GM12872 (cell line): ENCODE results near the gene NAV1.

Experiments
- CTCF ChIP-seq: IDR thresholded peaks from 3 replicates; pipeline ENCODE4 v1.5.1; 2011; ENCODE audit warnings: low read depth, mild to moderate bottlenecking, low read length, moderate library complexity; ENCODE audit not compliant: insufficient read depth

Gene NAV1

DNA sequence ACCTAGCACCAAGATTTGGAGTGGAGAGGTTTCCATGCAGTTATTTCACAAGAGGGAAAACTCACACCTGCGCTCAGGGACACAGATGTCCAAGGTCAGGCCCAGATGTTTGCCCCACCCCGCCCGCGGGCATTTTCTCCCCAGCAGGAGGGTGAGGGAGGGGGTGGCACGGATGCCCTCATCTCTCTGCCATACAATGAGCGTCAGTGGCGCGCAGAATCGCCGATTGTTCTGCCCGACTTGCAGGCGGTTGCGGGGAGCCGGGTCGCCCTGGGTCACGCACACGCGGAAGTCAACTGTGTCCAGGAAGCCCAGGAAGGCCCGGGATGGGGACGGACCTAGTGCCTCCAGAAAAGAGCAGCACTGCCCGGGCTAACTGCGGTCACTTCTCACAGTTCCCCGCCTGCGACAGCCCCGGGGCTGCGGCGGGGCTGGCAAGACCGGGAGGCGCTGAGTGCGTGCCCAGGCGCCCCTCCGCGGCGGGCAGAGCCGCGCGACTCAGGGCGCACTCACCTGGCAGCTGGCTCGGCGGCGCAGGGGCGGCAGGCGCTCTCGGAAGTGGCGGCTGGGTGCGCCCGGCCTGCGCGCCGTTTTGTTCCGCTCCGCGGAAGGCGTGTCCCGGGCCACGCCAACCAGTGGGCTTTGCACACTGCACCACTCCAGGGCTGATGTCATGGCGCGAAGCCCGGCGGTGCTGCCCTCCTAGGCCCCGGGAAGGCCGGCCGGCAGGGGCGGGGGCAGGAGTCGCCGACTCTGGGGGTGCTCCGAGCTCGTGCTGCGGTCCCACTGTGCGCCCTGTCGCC lies 32.2 kb upstream of the NAV1 start, which contains the start of gene CSRP1:
TSS of gene CSRP1 (minus strand) at position 567 of the 803 bp plus-strand sequence. CDS start 10,820 bp downstream, outside the sequence.
- TF ChIP-seq CTCF: peak; percentile 12; the same call in 1 of the 3 replicates

- no peak for TF ChIP-seq CTCF
These were observed 31.6 kb upstream of the NAV1 start for GRCh38 chr1:201507360-201507675.

DNA sequence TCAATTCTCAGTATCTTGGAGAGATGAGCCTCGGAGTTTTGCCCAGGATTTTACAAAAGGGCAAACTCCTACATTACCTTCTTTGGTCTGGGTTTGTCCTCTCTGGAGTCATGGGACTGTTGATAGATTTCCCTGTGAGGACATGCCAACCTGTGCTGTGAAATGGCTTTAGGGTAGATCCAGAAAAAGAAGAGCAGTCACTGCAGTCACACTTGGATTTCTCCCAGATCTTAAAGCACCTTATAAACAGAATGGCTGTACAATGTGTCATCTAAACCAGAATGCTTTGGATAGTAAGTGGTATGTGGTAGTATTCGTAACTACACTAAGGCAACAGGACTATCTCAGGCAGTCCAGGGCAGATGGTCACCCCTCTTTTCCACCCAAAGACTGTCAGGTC lies 30.1 kb upstream of the NAV1 start:
- no peak for TF ChIP-seq CTCF

- TF ChIP-seq CTCF: no peak
These were observed 29.1 kb upstream of the NAV1 start for GRCh38 chr1:201509601-201510374.

GRCh38 chr1:201510734-201511133 lies 28.2 kb upstream of the NAV1 start:
- no peak for TF ChIP-seq CTCF

DNA sequence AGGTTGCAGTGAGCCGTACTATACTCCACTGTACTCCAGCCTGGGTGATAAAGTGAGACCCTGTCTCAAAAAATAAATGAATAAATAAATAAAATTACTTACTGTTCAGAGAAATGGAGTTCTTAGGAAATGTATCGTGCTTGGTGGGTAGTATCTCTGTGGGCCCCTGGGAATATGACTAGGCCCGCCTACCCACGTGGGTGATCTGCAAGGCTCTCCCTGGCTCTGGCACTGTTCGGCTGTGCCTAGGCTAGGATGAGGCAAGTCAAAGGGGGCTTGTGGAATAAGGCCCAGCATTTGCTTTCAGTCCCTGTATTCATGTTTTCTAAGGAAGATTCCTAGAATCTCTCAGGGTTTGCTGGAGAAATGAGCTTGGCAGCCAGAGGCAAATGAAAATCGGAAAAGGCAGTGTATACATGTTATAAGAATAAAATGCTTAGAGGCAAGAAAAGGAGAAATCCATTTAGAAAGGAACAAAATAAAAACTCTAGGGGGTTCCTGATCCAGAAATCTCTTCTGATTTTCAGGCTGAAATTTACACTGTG lies 27.5 kb upstream of the NAV1 start:
- no peak for TF ChIP-seq CTCF

- TF ChIP-seq CTCF: no peak
These were observed 26.9 kb upstream of the NAV1 start for GRCh38 chr1:201511941-201512539.
